Measurements from ENCODE around the gene VWA5B1.

VWA5B1 gene

GRCh38 chr1:20291645-20292084 lies 990 bp downstream of the VWA5B1 start:
- Mint-ChIP-seq H3K27ac (no peak overlapping the region), H3K4me3 (no peak overlapping the region), H3K36me3 (ENCODE audit: low read depth) (no peaks in the 10 kb centered on the region), H3K27me3 (peaks cover 41% of the 10 kb centered on the region), H3K4me1 (ENCODE audit: low read depth) (no peaks in the 10 kb centered on the region), H3K9me3 (no peaks in the 10 kb centered on the region)
- intact Hi-C loops (cut with micrococcal nuclease), result no loop called here

DNA sequence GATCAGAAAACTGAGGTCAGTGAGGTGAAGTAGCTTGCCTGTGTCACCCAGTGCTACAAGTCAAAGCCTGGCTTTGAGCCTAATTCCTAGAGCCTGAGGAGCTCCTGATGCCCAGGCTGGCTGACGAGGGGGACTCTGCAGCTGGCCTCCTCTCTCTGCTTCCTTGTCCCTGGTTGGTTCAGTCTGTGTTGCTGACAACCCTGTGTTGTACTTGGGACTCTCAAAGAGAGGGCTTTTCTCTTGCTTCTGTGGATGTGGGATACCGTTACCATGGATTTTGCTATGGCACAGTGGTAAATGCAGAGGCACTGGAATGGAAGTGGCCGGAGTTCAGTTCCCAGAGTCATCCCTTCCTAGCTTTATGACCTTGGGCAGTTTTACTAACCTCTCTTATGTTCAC lies 8.0 kb downstream of the VWA5B1 start:
- Mint-ChIP-seq H3K4me3 (no peak overlapping the region), H3K4me1 (ENCODE audit: low read depth) (no peaks in the 10 kb centered on the region), H3K36me3 (ENCODE audit: low read depth) (no peaks in the 10 kb centered on the region), H3K27me3 (peaks cover 7% of the 10 kb centered on the region), H3K9me3 (no peaks in the 10 kb centered on the region), H3K27ac (no peak overlapping the region)
- intact Hi-C loops (cut with micrococcal nuclease), result no loop called here

DNA sequence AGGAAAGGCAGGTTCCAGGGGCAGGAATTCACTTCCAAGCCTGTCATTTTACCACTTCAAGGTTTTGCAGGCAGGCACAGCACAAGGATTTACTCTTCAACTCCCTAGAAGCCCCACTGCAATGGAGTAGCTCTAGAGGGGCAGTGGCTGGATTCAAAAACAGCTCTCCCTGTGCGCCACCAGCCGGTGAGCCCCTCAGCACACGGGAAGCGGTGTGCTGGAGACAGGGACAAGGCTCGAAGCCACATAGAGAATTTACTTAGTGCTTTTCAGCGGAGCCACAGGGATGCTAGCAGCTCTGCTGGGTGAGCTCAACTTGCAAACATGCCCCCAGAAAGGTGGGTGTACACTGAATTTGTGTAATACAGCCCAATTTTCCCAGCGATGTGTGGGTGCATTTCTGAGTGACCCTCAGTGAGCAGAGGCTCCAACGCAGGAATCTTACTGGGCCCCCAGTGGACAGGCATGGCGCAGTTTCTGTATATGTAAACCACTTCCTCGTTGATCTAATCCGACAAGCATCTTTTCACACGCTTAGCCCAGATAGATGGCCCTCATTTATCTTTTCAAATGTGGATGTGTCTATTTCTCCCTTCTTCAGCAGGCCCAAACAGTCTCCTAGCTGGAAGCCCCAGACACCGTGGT lies 10.9 kb downstream of the VWA5B1 start:
- Mint-ChIP-seq H3K36me3 (ENCODE audit: low read depth) (no peaks in the 10 kb centered on the region), H3K4me1 (ENCODE audit: low read depth) (no peaks in the 10 kb centered on the region), H3K4me3 (no peak overlapping the region), H3K27ac (no peak overlapping the region), H3K9me3 (no peaks in the 10 kb centered on the region), H3K27me3 (peaks cover 5% of the 10 kb centered on the region)
- intact Hi-C loops (cut with micrococcal nuclease), result no loop called here

DNA sequence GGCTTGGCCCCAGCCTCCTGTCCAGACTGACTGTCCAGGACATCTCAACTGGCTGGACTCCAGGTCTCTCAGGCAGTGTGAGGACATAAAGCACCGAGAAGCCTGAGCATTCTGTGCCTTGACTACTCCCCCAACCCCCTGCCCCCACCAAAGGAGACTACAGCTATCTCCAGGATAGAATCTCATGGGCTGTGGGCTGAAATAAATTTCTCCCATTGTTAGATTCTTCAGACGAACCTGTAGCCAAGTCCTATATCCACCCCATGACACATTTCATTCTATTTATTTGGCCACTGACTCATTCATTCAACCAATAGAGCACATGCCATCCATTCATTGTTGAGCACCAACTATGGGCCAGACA lies 11.4 kb downstream of the VWA5B1 start:
- Mint-ChIP-seq H3K4me3 (no peak overlapping the region), H3K36me3 (ENCODE audit: low read depth) (no peaks in the 10 kb centered on the region), H3K9me3 (no peaks in the 10 kb centered on the region), H3K4me1 (ENCODE audit: low read depth) (no peaks in the 10 kb centered on the region), H3K27me3 (peaks cover 4% of the 10 kb centered on the region), H3K27ac (no peak overlapping the region)
- intact Hi-C loops (cut with micrococcal nuclease), result no loop called here

DNA sequence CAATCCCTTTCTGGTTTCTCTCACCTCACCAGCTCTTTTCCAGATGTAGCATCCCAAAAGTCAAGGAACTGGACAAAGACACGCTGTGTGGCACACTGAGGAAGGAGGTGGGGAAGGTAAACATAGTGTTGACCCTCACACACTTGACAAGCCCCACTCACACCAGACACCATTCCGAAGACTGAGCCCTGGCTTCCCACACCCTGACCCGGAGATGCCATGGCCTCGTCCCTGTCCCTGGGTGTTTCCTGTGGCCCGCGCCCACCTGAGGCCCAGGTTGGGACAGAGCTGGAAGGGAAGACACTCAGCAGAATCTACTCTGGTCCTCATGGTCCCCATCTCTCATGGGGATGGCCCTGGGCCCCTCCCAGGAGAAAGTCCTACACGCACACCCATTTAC lies 16.4 kb downstream of the VWA5B1 start:
- no peak overlapping the region for H3K27ac Mint-ChIP-seq
- H3K9me3 Mint-ChIP-seq, result no peaks in the 10 kb centered on the region
- H3K27me3 Mint-ChIP-seq, result peaks cover 8% of the 10 kb centered on the region
- H3K4me3 Mint-ChIP-seq, result no peak overlapping the region
- H3K4me1 Mint-ChIP-seq (ENCODE audit: low read depth), result no peaks in the 10 kb centered on the region
- H3K36me3 Mint-ChIP-seq (ENCODE audit: low read depth), result no peaks in the 10 kb centered on the region
- intact Hi-C loops (cut with micrococcal nuclease), result no loop called here

- intact Hi-C loops (cut with micrococcal nuclease), result no loop called here
- Mint-ChIP-seq H3K27me3 (peaks cover 8% of the 10 kb centered on the region), H3K36me3 (ENCODE audit: low read depth) (no peaks in the 10 kb centered on the region), H3K4me1 (ENCODE audit: low read depth) (no peaks in the 10 kb centered on the region), H3K9me3 (no peaks in the 10 kb centered on the region), H3K4me3 (no peak overlapping the region), H3K27ac (no peak overlapping the region)
Observed at GRCh38 chr1:20308569-20308968, 17.9 kb downstream of the VWA5B1 start.

GRCh38 chr1:20311289-20311688 lies 20.6 kb downstream of the VWA5B1 start:
- intact Hi-C loops (cut with micrococcal nuclease), result no loop called here
- Mint-ChIP-seq H3K27me3 (peaks cover 5% of the 10 kb centered on the region), H3K36me3 (ENCODE audit: low read depth) (no peaks in the 10 kb centered on the region), H3K27ac (no peak overlapping the region), H3K4me1 (ENCODE audit: low read depth) (no peaks in the 10 kb centered on the region), H3K4me3 (no peak overlapping the region), H3K9me3 (no peaks in the 10 kb centered on the region)

- no peak overlapping the region for H3K4me3 Mint-ChIP-seq
- H3K27ac Mint-ChIP-seq, result no peak overlapping the region
- no peaks in the 10 kb centered on the region for H3K4me1 Mint-ChIP-seq (ENCODE audit: low read depth)
- H3K36me3 Mint-ChIP-seq (ENCODE audit: low read depth), result no peaks in the 10 kb centered on the region
- peaks cover 5% of the 10 kb centered on the region for H3K27me3 Mint-ChIP-seq
- intact Hi-C loops (cut with micrococcal nuclease), result no loop called here
- H3K9me3 Mint-ChIP-seq, result no peaks in the 10 kb centered on the region
Observed at GRCh38 chr1:20312310-20312709, 21.6 kb downstream of the VWA5B1 start.

- Mint-ChIP-seq H3K27ac (no peak overlapping the region), H3K4me3 (no peak overlapping the region), H3K9me3 (no peaks in the 10 kb centered on the region), H3K36me3 (ENCODE audit: low read depth) (no peaks in the 10 kb centered on the region), H3K27me3 (peaks cover 5% of the 10 kb centered on the region), H3K4me1 (ENCODE audit: low read depth) (no peaks in the 10 kb centered on the region)
- intact Hi-C loops (cut with micrococcal nuclease), result no loop called here
Observed at GRCh38 chr1:20312818-20313217, 22.1 kb downstream of the VWA5B1 start.

DNA sequence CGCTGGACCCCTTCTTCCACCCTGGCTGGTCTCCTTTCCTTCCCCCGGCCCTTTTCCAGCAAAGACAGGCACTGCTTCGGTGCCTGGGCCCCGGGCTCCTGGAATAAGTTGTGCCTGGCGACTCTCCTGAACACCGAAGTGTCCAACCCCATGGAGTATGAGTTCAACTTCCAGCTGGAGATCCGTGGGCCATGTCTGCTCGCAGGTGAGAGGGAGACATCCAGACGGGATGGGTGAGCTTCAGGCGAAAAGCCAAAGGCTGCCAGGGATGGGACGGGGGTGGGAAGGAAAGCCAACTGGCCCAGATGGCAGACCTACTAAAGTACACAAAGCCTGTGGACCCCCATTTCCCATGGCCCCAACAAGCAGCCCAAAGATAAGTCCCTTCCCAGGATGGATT lies 26.8 kb downstream of the VWA5B1 start:
- Mint-ChIP-seq H3K9me3 (no peaks in the 10 kb centered on the region), H3K4me1 (ENCODE audit: low read depth) (no peaks in the 10 kb centered on the region), H3K27me3 (peaks cover 11% of the 10 kb centered on the region), H3K36me3 (ENCODE audit: low read depth) (no peaks in the 10 kb centered on the region), H3K27ac (no peak overlapping the region), H3K4me3 (no peak overlapping the region)
- intact Hi-C loops (cut with micrococcal nuclease), result no loop called here

GRCh38 chr1:20318521-20318920 lies 27.8 kb downstream of the VWA5B1 start:
- Mint-ChIP-seq H3K4me3 (no peak overlapping the region), H3K27ac (no peak overlapping the region), H3K4me1 (ENCODE audit: low read depth) (no peaks in the 10 kb centered on the region), H3K27me3 (peaks cover 18% of the 10 kb centered on the region), H3K9me3 (no peaks in the 10 kb centered on the region), H3K36me3 (ENCODE audit: low read depth) (no peaks in the 10 kb centered on the region)
- intact Hi-C loops (cut with micrococcal nuclease), result no loop called here

DNA sequence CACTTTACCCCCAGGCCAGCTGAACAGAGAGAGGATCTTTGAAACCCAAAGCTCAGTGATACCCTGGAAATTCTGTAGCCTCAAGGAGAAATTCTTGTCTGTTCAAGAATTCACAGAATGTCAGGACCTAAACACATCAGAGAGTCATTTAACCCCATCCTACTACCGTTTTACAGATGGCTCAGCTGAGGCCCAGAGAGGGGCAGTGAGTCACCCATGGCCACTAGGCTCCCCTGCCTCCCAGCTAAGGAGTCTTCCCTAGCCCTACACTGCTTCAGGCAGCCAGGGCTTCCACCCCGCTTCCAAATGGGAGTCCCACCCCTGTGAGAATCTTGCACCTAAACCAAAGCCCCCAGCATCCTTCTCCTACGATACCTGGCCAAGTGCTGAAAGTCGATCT lies 28.3 kb downstream of the VWA5B1 start:
- Mint-ChIP-seq H3K36me3 (ENCODE audit: low read depth) (no peaks in the 10 kb centered on the region), H3K27ac (no peak overlapping the region), H3K4me1 (ENCODE audit: low read depth) (no peaks in the 10 kb centered on the region), H3K9me3 (no peaks in the 10 kb centered on the region), H3K4me3 (no peak overlapping the region), H3K27me3 (peaks cover 19% of the 10 kb centered on the region)
- intact Hi-C loops (cut with micrococcal nuclease), result no loop called here

DNA sequence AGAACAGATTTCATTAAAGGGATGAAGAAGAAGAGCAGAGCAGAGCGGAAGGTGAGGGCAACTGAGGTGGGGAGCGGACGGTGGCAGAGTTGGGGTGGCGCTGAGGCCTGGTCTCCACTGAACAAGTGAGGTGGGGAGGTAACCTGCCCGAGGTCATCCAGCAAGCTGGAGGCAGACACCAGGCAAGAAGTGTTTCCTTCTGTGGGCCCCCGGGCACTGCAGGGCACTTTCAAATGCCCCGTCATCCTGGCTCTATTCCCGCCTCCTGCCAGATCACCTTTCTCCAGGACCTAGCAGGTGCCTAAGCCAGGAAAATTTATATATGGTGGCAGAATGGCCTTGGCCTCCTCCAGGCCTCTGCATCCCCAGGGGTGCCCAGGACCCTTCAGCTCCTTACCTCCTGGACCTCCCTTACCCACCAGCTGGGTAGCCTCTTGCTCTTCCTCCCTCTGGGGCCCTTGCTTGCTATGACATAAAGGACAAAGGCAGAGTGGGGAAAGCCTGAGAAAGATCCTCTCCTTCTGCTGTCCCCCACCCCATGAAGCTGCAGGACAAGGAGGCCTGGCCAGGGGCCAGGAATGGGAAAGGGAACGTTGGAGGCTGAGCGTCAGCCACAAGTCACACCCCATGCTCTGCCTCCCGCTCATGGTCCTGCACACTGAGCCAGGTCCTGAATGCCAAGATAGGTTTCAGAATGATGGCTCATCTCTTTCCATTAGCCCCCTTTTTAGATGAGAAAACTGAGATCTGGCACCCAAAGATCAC lies 29.0 kb downstream of the VWA5B1 start:
- Mint-ChIP-seq H3K4me1 (ENCODE audit: low read depth) (no peaks in the 10 kb centered on the region), H3K27ac (no peak overlapping the region), H3K4me3 (no peak overlapping the region), H3K36me3 (ENCODE audit: low read depth) (no peaks in the 10 kb centered on the region), H3K27me3 (peaks cover 19% of the 10 kb centered on the region), H3K9me3 (no peaks in the 10 kb centered on the region)
- intact Hi-C loops (cut with micrococcal nuclease), result no loop called here

- no peak overlapping the region for H3K27ac Mint-ChIP-seq
- no peaks in the 10 kb centered on the region for H3K9me3 Mint-ChIP-seq
- intact Hi-C loops (cut with micrococcal nuclease), result no loop called here
- no peaks in the 10 kb centered on the region for H3K4me1 Mint-ChIP-seq (ENCODE audit: low read depth)
- H3K4me3 Mint-ChIP-seq, result no peak overlapping the region
- H3K27me3 Mint-ChIP-seq, result peaks cover 19% of the 10 kb centered on the region
- no peaks in the 10 kb centered on the region for H3K36me3 Mint-ChIP-seq (ENCODE audit: low read depth)
Observed at GRCh38 chr1:20320704-20321103, 30.0 kb downstream of the VWA5B1 start.

GRCh38 chr1:20321573-20321972 lies 30.9 kb downstream of the VWA5B1 start:
- peaks cover 19% of the 10 kb centered on the region for H3K27me3 Mint-ChIP-seq
- H3K4me3 Mint-ChIP-seq, result no peak overlapping the region
- no peaks in the 10 kb centered on the region for H3K9me3 Mint-ChIP-seq
- intact Hi-C loops (cut with micrococcal nuclease), result no loop called here
- H3K27ac Mint-ChIP-seq, result no peak overlapping the region
- H3K36me3 Mint-ChIP-seq (ENCODE audit: low read depth), result no peaks in the 10 kb centered on the region
- H3K4me1 Mint-ChIP-seq (ENCODE audit: low read depth), result no peaks in the 10 kb centered on the region
